Subcutaneous adipose tissue (tissue), 4 donors: ENCODE measurements around the gene KRT3. TPM values are rescaled to one million over a fixed set of nuclear protein-coding genes. Genes with fewer than 3 reads are reported as not detected.

Experiments used
- total RNA-seq, 4 donors: library from RNA; depleted of rRNA; stranded (reverse); fragments of >200 nt; gene quantifications; one replicate each; pipeline ENCODE4 v1.1.0, GENCODE V29; 2016
- TF ChIP-seq, protein P1 (sequence below): fragments of 450-650 bp; IDR thresholded peaks from one replicate; pipeline ENCODE4 v1.5.1; 2016; ENCODE audit warnings: low read depth, mild to moderate bottlenecking, control low read depth, antibody characterized with exemption, moderate library complexity

KRT3 gene
- total RNA-seq, 4 donors from 2014 or later, result not detected

DNA sequence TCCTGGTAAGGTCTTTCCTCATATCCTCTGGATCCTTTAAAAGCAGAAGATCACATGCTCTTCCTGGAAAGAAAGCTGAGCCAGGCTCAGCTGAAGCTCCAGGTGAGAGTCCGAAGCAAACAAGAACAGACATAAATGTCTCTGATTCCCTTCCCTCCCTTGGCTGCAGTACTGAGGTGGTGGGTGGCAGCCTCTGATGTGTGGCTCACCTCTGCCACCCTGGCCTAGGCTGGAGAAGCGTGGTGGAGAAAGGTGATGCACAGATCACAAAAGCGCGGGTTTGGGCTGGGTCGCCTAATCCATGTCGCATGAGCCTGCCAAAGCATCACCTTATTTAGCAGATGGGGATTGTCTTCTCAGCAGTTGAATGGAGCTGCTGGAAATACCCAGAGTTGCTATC is 16.0 kb downstream of the KRT3 start:
- TF ChIP-seq, protein P1, sequence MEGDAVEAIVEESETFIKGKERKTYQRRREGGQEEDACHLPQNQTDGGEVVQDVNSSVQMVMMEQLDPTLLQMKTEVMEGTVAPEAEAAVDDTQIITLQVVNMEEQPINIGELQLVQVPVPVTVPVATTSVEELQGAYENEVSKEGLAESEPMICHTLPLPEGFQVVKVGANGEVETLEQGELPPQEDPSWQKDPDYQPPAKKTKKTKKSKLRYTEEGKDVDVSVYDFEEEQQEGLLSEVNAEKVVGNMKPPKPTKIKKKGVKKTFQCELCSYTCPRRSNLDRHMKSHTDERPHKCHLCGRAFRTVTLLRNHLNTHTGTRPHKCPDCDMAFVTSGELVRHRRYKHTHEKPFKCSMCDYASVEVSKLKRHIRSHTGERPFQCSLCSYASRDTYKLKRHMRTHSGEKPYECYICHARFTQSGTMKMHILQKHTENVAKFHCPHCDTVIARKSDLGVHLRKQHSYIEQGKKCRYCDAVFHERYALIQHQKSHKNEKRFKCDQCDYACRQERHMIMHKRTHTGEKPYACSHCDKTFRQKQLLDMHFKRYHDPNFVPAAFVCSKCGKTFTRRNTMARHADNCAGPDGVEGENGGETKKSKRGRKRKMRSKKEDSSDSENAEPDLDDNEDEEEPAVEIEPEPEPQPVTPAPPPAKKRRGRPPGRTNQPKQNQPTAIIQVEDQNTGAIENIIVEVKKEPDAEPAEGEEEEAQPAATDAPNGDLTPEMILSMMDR, result no peak

DNA sequence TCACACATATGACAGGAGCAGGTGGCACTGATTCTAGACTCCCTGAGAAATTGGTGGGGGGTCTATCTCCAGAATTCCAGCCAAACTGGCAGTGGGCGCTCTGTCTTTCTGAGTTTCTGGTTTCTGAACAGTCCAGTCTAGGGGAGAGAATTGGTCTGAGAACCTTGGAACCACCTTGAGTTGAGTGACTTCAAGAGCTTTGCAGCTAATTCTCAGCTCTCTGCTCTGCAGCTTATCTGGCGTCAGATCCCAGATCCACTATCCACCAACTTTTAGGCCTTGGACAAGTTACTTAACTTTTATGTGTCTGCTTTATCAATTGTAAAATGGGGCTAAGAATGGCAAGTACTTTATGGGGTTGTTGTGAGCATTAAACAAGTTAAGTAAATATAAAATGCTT is 17.1 kb downstream of the KRT3 start:
- TF ChIP-seq, protein P1, result no peak

DNA sequence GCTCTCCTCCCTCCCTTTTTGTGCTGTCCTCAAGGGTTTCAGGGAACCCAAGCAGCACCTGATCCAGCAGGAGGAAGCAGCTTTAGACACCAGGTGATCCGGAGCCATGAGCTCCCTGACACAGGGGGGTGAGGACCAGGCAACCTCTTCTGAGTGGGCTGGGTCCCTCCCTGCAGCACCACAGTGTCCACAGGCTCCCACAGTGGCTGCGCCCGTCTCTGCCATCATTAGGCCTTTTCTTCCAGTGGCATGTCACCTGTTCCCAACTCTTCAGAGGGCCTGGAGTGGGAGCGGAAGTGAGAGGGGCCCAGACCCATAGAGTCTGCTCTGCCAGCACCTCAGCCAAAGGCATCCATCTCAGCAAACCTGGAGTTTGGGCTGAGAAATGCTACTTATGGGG is 18.4 kb downstream of the KRT3 start:
- TF ChIP-seq, protein P1, result no peak

DNA sequence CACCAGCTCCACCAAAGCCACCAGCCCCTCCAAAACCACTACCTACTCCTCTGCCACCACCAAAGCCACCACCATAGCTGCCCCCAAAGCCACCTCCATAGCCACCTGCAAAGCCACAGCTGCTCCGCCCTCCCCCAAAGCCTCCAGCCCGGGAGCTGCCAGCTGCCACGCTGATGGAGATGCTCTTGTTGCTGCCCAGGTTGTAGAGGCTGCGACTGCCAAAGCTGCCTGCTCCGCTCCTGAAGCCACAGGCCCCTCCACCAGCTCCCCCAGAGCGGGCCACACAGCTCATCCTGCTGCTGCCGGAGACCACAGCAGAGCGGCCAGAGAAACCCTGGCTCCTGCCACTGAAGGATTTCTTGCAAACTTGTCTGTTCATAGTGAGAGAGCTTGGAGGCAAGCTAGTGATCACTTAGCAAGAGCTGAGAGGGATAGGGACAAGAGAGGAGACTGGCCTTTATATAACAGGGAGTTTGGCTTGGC is 19.0 kb downstream of the KRT3 start, which contains the start of gene KRT76:
KRT76 (minus strand) TSS at position 433 of the 483 bp plus-strand sequence; CDS start at position 379, 54 bp downstream.
- TF ChIP-seq, protein P1, result no peak

DNA sequence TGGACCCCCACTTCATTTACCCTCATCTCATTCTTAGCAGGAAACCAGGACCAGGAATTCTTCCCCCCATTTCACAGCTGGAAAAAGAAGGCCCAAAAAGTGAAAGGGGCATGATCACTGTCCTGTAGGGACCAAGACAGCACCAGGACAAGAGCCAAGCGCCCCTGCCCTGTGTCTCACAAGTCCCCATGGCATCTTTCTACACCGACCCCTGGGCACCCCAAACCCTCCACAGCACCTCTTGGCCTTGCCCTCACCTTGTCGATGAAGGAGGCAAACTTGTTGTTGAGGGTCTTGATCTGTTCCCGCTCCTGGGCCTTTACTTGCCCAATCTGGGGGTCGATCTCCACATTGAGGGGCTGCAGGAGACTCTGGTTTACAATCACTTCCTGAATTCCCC is 19.5 kb downstream of the KRT3 start:
- TF ChIP-seq, protein P1, result no peak

DNA sequence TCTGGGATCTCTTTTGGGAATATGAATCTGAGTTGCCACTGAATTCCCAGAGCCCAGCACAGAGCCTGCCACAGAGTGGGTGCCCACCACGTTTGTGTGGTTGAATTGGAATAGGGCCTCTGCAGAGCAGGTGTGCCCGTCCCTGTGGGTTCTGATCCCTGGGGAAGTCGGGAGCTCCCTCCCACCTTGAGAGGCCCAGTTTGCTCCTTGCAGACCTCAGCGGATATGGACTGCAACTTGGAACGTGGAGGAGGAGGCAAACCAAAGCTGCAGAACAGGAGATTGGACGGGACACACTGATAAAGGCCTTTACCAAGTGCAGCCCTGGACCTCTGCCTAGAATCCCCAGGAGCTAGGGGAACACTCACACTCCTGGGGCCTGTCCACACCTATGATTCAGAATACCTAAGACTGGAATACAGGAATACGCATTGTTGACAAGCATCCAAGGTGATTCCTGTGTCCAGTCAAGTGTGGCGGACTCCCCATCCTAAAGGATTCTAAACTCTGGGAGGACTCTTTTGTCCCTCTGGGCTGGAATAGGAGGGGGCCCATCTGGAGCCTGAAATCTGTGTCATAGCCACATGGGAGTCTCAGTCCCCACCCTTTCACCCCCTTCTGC is 21.2 kb downstream of the KRT3 start:
- TF ChIP-seq, protein P1, result no peak

DNA sequence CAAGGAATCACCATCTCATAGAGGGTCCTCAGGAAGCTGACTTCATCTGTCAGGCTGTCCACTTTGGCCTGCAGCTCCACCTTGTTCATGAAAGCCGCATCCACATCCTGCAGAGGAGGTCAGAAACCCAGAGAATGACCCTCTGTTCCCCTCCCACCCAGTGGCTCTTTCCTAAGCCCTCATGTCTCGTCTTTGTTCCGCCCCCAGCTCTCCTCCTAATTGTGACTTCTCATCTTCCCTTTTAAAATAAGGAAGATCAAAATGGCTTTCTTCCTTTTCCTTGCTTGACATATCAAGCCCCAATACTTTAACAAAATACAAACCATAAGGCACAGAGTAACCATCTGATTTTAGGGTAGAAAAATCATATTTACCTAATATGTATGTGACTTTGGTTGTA is 23.1 kb downstream of the KRT3 start:
- TF ChIP-seq, protein P1, result no peak
